Uterus (tissue), 2 donors: ENCODE measurements around the gene CCNY.

Source experiments
- CTCF ChIP-seq, 4 experiments: fragments of 200-600 bp in 2 of 4; fragments of 450-650 bp in 2 of 4; sonication (generic) in 2 of 4; IDR thresholded peaks; one replicate each; pipeline ENCODE4 v1.5.1; 2016 to 2019; ENCODE audit warnings: antibody characterized with exemption in 4 of 4, mild to moderate bottlenecking in 2 of 4, moderate library complexity in 1 of 4
- POLR2A ChIP-seq, 2 donors: fragments of 450-650 bp; IDR thresholded peaks; one replicate each; pipeline ENCODE4 v1.6.1; 2016; ENCODE audit warnings: antibody characterized with exemption in 2 of 2, mild to moderate bottlenecking in 1 of 2, moderate library complexity in 1 of 2

- no peak for TF ChIP-seq CTCF (IDR thresholded peaks at IDR 0.05)
- no peak for TF ChIP-seq POLR2A (IDR thresholded peaks at IDR 0.05)
These were observed 50.4 kb downstream of the CCNY start for GRCh38 chr10:35386594-35387174.
